Astrocyte (in vitro differentiated cells and primary cell): ENCODE results near the gene SPIRE2. TPM values are rescaled to one million over a fixed set of nuclear protein-coding genes. Genes with fewer than 3 reads are reported as not detected.

Experiments
- DNase-seq: peaks from one replicate; pipeline ENCODE4 v3.0.0-alpha.2; 2010; ENCODE audit warnings: low read depth
- FAIRE-seq: peaks from 2 replicates; lab custom pipeline; 2011; peaks lifted over from hg19 to GRCh38; lab: Jason Lieb, UNC
- H2AFZ ChIP-seq: 2 replicates; pipeline ENCODE4 v1.6.0; 2012; ENCODE audit warnings: low read depth, low read length, inconsistent platforms
- H3K27ac ChIP-seq: 2 replicates; pipeline ENCODE4 v1.5.1; 2011; ENCODE audit warnings: low read depth, low read length, inconsistent platforms
- H3K27me3 ChIP-seq: 2 replicates; pipeline ENCODE4 v1.6.0; 2011; ENCODE audit warnings: low read length, inconsistent platforms; ENCODE audit not compliant: insufficient read depth
- H3K36me3 ChIP-seq: 2 replicates; pipeline ENCODE4 v1.5.1; 2011; ENCODE audit warnings: low read length, inconsistent platforms; ENCODE audit not compliant: insufficient read depth
- H3K4me1 ChIP-seq: 2 replicates; pipeline ENCODE4 v1.5.1; 2011; ENCODE audit warnings: low read length, inconsistent platforms; ENCODE audit not compliant: insufficient read depth
- H3K4me2 ChIP-seq: 2 replicates; pipeline ENCODE4 v1.6.0; 2012; ENCODE audit warnings: low read length, inconsistent platforms
- H3K4me3 ChIP-seq: 2 replicates; pipeline ENCODE4 v1.5.1; 2011; ENCODE audit warnings: low read depth, mild to moderate bottlenecking, low read length, inconsistent platforms; ENCODE audit not compliant: insufficient read depth
- H3K79me2 ChIP-seq: 2 replicates; pipeline ENCODE4 v1.6.0; 2012; ENCODE audit warnings: mild to moderate bottlenecking, low read length, inconsistent platforms; ENCODE audit not compliant: insufficient read depth
- H3K9ac ChIP-seq: 2 replicates; pipeline ENCODE4 v1.6.0; 2012; ENCODE audit warnings: mild to moderate bottlenecking, low read length, inconsistent platforms
- H3K9me3 ChIP-seq: 2 replicates; pipeline ENCODE4 v1.5.1; 2012; ENCODE audit warnings: low read depth, mild to moderate bottlenecking, low read length, inconsistent platforms; ENCODE audit not compliant: insufficient read depth
- H4K20me1 ChIP-seq: 2 replicates; pipeline ENCODE4 v1.6.0; 2012; ENCODE audit warnings: low read length, inconsistent platforms; ENCODE audit not compliant: insufficient read depth
- H3K27ac Mint-ChIP-seq: one replicate; pipeline ENCODE4 v1.8.0; 2021; ENCODE audit warnings: mild to moderate bottlenecking, mixed read lengths; ENCODE audit not compliant: unreplicated experiment
- H3K27me3 Mint-ChIP-seq: one replicate; pipeline ENCODE4 v1.8.0; 2021; ENCODE audit warnings: low read depth, mixed read lengths; ENCODE audit not compliant: unreplicated experiment
- H3K36me3 Mint-ChIP-seq: one replicate; pipeline ENCODE4 v1.8.0; 2021; ENCODE audit warnings: low read depth, mixed read lengths; ENCODE audit not compliant: unreplicated experiment
- H3K4me1 Mint-ChIP-seq: one replicate; pipeline ENCODE4 v1.8.0; 2021; ENCODE audit warnings: low read depth, mixed read lengths; ENCODE audit not compliant: unreplicated experiment
- H3K4me3 Mint-ChIP-seq: one replicate; pipeline ENCODE4 v1.8.0; 2021; ENCODE audit warnings: mild to moderate bottlenecking, moderate library complexity, mixed read lengths; ENCODE audit not compliant: unreplicated experiment
- H3K9me3 Mint-ChIP-seq: one replicate; pipeline ENCODE4 v1.8.0; 2021; ENCODE audit warnings: mild to moderate bottlenecking, mixed read lengths; ENCODE audit not compliant: unreplicated experiment
- EZH2 ChIP-seq: IDR thresholded peaks from 2 replicates; pipeline ENCODE4 v1.6.1; 2012; ENCODE audit warnings: mild to moderate bottlenecking, low read length, inconsistent platforms; ENCODE audit not compliant: insufficient read depth
- total RNA-seq: library from RNA; stranded (reverse); gene quantifications from 2 replicates; pipeline ENCODE4 v1.2.1, GENCODE V29; 2021
- TF ChIP-seq, protein P1 (sequence below): IDR thresholded peaks from 2 replicates; pipeline ENCODE4 v1.5.1; 2011; ENCODE audit warnings: low read depth, mild to moderate bottlenecking, inconsistent platforms, low read length, moderate library complexity; ENCODE audit not compliant: insufficient read depth

SPIRE2 gene
- total RNA-seq, 1 donor from 2014 or later, result 3.2 TPM

DNA sequence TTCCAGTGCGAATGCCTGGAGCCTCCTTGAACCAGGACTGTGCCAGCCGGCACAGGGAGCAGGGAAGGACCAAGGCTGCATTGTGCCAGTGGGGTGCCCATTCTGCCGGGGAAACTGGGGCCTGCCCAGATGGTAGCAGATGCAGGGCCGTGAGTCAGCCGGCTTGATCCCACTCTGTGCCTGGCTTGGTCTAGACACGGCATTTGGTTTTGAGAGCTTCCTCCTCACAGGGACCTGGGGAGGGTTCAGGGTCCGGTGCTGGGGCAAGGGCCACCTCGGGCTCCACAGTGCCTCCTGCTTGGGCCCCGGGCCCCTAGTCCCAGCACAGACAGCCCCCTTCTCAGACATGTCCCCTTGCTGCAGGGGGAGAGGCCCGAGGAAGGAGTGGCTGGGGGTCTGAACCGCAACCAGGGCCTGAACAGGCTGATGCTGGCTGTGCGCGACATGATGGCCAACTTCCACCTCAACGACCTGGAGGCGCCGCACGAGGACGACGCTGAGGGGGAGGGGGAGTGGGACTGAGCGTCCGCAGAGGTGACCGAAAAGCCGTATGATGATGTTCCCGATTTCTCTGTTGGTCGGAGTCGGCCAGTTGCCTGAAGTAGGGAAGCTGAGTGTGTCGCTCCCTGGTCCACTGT, 82.6 kb downstream of the SPIRE2 start:
- Histone ChIP-seq H3K36me3 (peaks cover 6% of the 10 kb centered on the region), H3K4me1 (peaks cover 12% of the 10 kb centered on the region), H3K9ac (no peak overlapping the region), H4K20me1 (peaks cover 52% of the 10 kb centered on the region), H3K4me3 (no peak overlapping the region), H3K79me2 (no peaks in the 10 kb centered on the region), H3K4me2 (no peak overlapping the region), H3K27me3 (no peaks in the 10 kb centered on the region), H2AFZ (no peak overlapping the region), H3K9me3 (peaks cover 3% of the 10 kb centered on the region), H3K27ac (no peak overlapping the region)
- TF ChIP-seq, protein P1, sequence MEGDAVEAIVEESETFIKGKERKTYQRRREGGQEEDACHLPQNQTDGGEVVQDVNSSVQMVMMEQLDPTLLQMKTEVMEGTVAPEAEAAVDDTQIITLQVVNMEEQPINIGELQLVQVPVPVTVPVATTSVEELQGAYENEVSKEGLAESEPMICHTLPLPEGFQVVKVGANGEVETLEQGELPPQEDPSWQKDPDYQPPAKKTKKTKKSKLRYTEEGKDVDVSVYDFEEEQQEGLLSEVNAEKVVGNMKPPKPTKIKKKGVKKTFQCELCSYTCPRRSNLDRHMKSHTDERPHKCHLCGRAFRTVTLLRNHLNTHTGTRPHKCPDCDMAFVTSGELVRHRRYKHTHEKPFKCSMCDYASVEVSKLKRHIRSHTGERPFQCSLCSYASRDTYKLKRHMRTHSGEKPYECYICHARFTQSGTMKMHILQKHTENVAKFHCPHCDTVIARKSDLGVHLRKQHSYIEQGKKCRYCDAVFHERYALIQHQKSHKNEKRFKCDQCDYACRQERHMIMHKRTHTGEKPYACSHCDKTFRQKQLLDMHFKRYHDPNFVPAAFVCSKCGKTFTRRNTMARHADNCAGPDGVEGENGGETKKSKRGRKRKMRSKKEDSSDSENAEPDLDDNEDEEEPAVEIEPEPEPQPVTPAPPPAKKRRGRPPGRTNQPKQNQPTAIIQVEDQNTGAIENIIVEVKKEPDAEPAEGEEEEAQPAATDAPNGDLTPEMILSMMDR, result no peak
- no peak for TF ChIP-seq EZH2
- Mint-ChIP-seq H3K4me3 (no peak overlapping the region), H3K36me3 (peaks cover 20% of the 10 kb centered on the region), H3K9me3 (no peaks in the 10 kb centered on the region), H3K27me3 (no peaks in the 10 kb centered on the region), H3K27ac (peak overlapping the region; percentile 41), H3K4me1 (peaks cover 2% of the 10 kb centered on the region)
- no peak for FAIRE-seq
- DNase-seq, result no peak

DNA sequence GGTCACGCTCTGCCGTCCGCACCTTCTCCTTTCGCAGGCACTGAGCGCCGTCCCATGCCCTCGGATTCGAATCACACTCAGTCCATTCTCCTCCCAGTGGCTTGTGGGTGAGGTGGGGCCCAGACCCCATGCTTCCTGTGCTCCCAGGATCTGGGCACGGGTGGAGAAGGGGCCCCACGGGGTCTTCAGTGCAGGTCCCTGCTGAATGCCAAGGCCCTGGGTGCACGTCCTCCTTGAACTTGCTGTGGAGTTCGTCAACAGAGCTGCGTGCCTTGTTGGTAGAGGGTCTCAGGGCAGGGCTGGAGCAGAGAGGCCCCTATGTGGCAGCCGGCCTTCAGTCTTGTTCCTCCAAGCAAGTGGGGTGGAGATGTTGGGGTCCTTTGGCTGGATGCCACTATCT, 83.1 kb downstream of the SPIRE2 start:
- Histone ChIP-seq H3K79me2 (no peaks in the 10 kb centered on the region), H3K4me2 (no peak overlapping the region), H3K27me3 (no peaks in the 10 kb centered on the region), H3K9ac (no peak overlapping the region), H3K9me3 (peaks cover 3% of the 10 kb centered on the region), H3K27ac (no peak overlapping the region), H3K36me3 (peaks cover 2% of the 10 kb centered on the region), H2AFZ (no peak overlapping the region), H4K20me1 (peaks cover 49% of the 10 kb centered on the region), H3K4me3 (no peak overlapping the region), H3K4me1 (peaks cover 12% of the 10 kb centered on the region)
- H3K36me3 Mint-ChIP-seq, result peaks cover 16% of the 10 kb centered on the region
- no peaks in the 10 kb centered on the region for H3K27me3 Mint-ChIP-seq
- no peak overlapping the region for H3K4me3 Mint-ChIP-seq
- H3K9me3 Mint-ChIP-seq, result no peaks in the 10 kb centered on the region
- no peak overlapping the region for H3K27ac Mint-ChIP-seq
- FAIRE-seq (no peak), DNase-seq (no peak)
- TF ChIP-seq EZH2, result no peak
- TF ChIP-seq, protein P1, result no peak
- peaks cover 2% of the 10 kb centered on the region for H3K4me1 Mint-ChIP-seq

DNA sequence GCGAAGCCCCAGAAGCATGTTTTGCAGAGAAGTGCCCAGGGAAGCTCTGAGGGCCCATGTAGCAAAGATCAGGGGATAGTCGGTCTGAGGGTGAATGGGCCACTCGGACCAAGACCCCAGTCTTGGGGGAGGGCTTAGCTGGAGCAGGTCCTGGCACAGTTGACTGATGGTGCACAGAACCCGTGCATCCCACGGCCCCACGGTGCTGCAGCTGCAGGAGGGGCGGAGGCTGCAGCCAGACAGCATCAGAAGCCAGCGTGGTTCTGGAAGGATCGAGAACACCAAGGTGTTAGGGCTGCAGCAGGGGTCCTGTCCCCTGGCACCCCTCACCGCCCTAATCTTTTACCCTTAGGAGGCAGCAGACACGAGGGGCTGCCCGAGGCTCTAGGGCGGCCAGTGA, 83.9 kb downstream of the SPIRE2 start:
- no peaks in the 10 kb centered on the region for H3K36me3 ChIP-seq
- no peak overlapping the region for H3K27ac Mint-ChIP-seq
- no peak overlapping the region for H3K4me2 ChIP-seq
- no peak overlapping the region for H3K27ac ChIP-seq
- H3K4me1 Mint-ChIP-seq, result peaks cover 2% of the 10 kb centered on the region
- TF ChIP-seq EZH2, result no peak
- TF ChIP-seq, protein P1, result no peak
- no peaks in the 10 kb centered on the region for H3K9me3 Mint-ChIP-seq
- DNase-seq (no peak), FAIRE-seq (no peak)
- peak overlapping the region; percentile 40 for H3K4me3 Mint-ChIP-seq
- no peaks in the 10 kb centered on the region for H3K27me3 Mint-ChIP-seq
- no peaks in the 10 kb centered on the region for H3K9me3 ChIP-seq
- no peak overlapping the region for H3K9ac ChIP-seq
- H3K36me3 Mint-ChIP-seq, result peaks cover 13% of the 10 kb centered on the region
- H3K4me1 ChIP-seq, result peaks cover 12% of the 10 kb centered on the region
- H2AFZ ChIP-seq, result no peak overlapping the region
- no peaks in the 10 kb centered on the region for H3K79me2 ChIP-seq
- no peak overlapping the region for H3K4me3 ChIP-seq
- peaks cover 49% of the 10 kb centered on the region for H4K20me1 ChIP-seq
- H3K27me3 ChIP-seq, result no peaks in the 10 kb centered on the region
